Brain microvascular endothelial cell (primary cell): ENCODE results near the gene CSTF3.
"Not testable (repeated sequence)": the region's sequence is repeated elsewhere in the genome, so short reads cannot be mapped to it uniquely, and the experiment has no call there.

Experiments used
- DNase-seq: peaks from one replicate; pipeline ENCODE4 v3.0.0-alpha.2; 2020
- H3K27ac ChIP-seq: fragments of 250-450 bp; sonication (Bioruptor Pico); 2 replicates; pipeline ENCODE4 v1.5.1; 2020; ENCODE audit warnings: mild to moderate bottlenecking, moderate library complexity
- H3K27me3 ChIP-seq: fragments of 250-450 bp; sonication (Bioruptor Pico); replicated peaks from 2 replicates; pipeline ENCODE4 v1.5.1; 2020; ENCODE audit warnings: mild to moderate bottlenecking
- H3K36me3 ChIP-seq: fragments of 250-450 bp; sonication (Bioruptor Pico); replicated peaks from 2 replicates; pipeline ENCODE4 v1.5.1; 2020; ENCODE audit warnings: mild to moderate bottlenecking
- H3K4me3 ChIP-seq: 2 replicates; pipeline ENCODE4 v1.5.1; 2011; ENCODE audit warnings: low read depth, mild to moderate bottlenecking, control low read depth, low read length, moderate library complexity
- CTCF ChIP-seq: IDR thresholded peaks from 2 replicates; pipeline ENCODE4 v1.5.1; 2011; ENCODE audit warnings: low read depth, mild to moderate bottlenecking, moderate library complexity, low read length, control low read depth, inconsistent platforms; ENCODE audit errors: missing control alignments
- in situ Hi-C: cut with HindIII; loops from 2 replicates; pipeline ENCODE4 v1.10.0; 2017; ENCODE audit warnings: low sequenced_read_pairs, low pct_ligation_motif_present

The CSTF3 gene

GRCh38 chr11:33179348-33179803 is 18.1 kb upstream of the CSTF3 start:
- Histone ChIP-seq H3K27me3 (no peaks in the 10 kb centered on the region), H3K27ac (no peak overlapping the region), H3K36me3 (no peaks in the 10 kb centered on the region), H3K4me3 (no peak overlapping the region)
- peak; percentile 27 for DNase-seq
- TF ChIP-seq CTCF, result no peak
- in situ Hi-C loops, result no loop called here

GRCh38 chr11:33178443-33179180 is 17.3 kb upstream of the CSTF3 start:
- H3K36me3 ChIP-seq, result no peaks in the 10 kb centered on the region
- H3K4me3 ChIP-seq, result no peak overlapping the region
- in situ Hi-C loops, result no loop called here
- H3K27me3 ChIP-seq, result no peaks in the 10 kb centered on the region
- peak overlapping the region; percentile 8 for H3K27ac ChIP-seq
- peak; percentile 24 for DNase-seq
- no peak for TF ChIP-seq CTCF

GRCh38 chr11:33177676-33178336 is 16.5 kb upstream of the CSTF3 start:
- no peak overlapping the region for H3K4me3 ChIP-seq
- in situ Hi-C loops, result no loop called here
- no peak overlapping the region for H3K27ac ChIP-seq

GRCh38 chr11:33176760-33177159 is 15.5 kb upstream of the CSTF3 start:
- H3K36me3 ChIP-seq, H3K4me3 ChIP-seq, H3K27ac ChIP-seq, DNase-seq, H3K27me3 ChIP-seq, in situ Hi-C loops: not testable (repeated sequence)

More at GRCh38 chr11:33177676-33178336, 16.5 kb upstream of the CSTF3 start:
- Histone ChIP-seq H3K36me3 (no peaks in the 10 kb centered on the region), H3K27me3 (no peaks in the 10 kb centered on the region)
- DNase-seq, result no peak
- TF ChIP-seq CTCF, result no peak

- H3K27ac ChIP-seq, result no peak overlapping the region
- H3K4me3 ChIP-seq, result no peak overlapping the region
- no peak for TF ChIP-seq CTCF
- H3K36me3 ChIP-seq, result no peaks in the 10 kb centered on the region
- in situ Hi-C loops, result no loop called here
- no peaks in the 10 kb centered on the region for H3K27me3 ChIP-seq
- DNase-seq, result no peak
Measured at GRCh38 chr11:33172996-33173395, 11.7 kb upstream of the CSTF3 start.

- H3K36me3 ChIP-seq, result no peaks in the 10 kb centered on the region
- DNase-seq, result no peak
- H3K27ac ChIP-seq, result no peak overlapping the region
- in situ Hi-C loops, result no loop called here
- no peak overlapping the region for H3K4me3 ChIP-seq
- H3K27me3 ChIP-seq, result no peaks in the 10 kb centered on the region
- no peak for TF ChIP-seq CTCF
Measured at GRCh38 chr11:33172345-33172744, 11.1 kb upstream of the CSTF3 start.
